Activated CD8-positive, alpha-beta T cell treated with anti-CD3 and anti-CD28 coated beads, Interleukin-2, amount 10 ng/mL, durations not matched to agents 7 days and 5 days (primary cell): ENCODE results near the gene GJB6. TPM values are rescaled to one million over a fixed set of nuclear protein-coding genes. Genes with fewer than 3 reads are reported as not detected.

ENCODE experiments used
- ATAC-seq: fragments of 150-1000 bp; cut with Tn5 transposase; one replicate; pipeline ENCODE4 v1.10.0; 2021; ENCODE audit warnings: moderate library complexity
- CTCF ChIA-PET: fragments of 350-600 bp; sonication (Branson Sonifier 250); formaldehyde crosslinking; loops from one replicate; lab custom pipeline; 2021; ENCODE audit warnings: antibody characterized with exemption; lab: Charles Lee
- POLR2A ChIA-PET: fragments of 350-600 bp; sonication (Branson Sonifier 250); formaldehyde crosslinking; loops from one replicate; lab custom pipeline; 2021; ENCODE audit warnings: antibody characterized with exemption; lab: Charles Lee
- DNase-seq: peaks from one replicate; pipeline ENCODE4 v3.0.0-alpha.2; 2020
- H3K27ac Mint-ChIP-seq: one replicate; pipeline ENCODE4 v1.8.0; 2021; ENCODE audit warnings: mild to moderate bottlenecking, mixed read lengths
- H3K27me3 Mint-ChIP-seq: one replicate; pipeline ENCODE4 v1.8.0; 2021; ENCODE audit warnings: low read depth, mixed read lengths
- H3K36me3 Mint-ChIP-seq: one replicate; pipeline ENCODE4 v1.8.0; 2021; ENCODE audit warnings: low read depth, mixed read lengths
- H3K4me1 Mint-ChIP-seq: one replicate; pipeline ENCODE4 v1.8.0; 2021; ENCODE audit warnings: low read depth, mixed read lengths
- H3K4me3 Mint-ChIP-seq: one replicate; pipeline ENCODE4 v1.8.0; 2021; ENCODE audit warnings: mild to moderate bottlenecking, mixed read lengths
- H3K9me3 Mint-ChIP-seq: one replicate; pipeline ENCODE4 v1.8.0; 2022; ENCODE audit warnings: mixed read lengths; ENCODE audit not compliant: insufficient read depth
- total RNA-seq, 2 experiments: library from RNA; stranded (reverse); gene quantifications; one replicate each; pipeline ENCODE4 v1.2.3, GENCODE V29; 2021

The GJB6 gene
- total RNA-seq, 2 experiments from 2014 or later = 1.7 to 1.9 TPM

- Mint-ChIP-seq H3K4me3 (no peak overlapping the region), H3K27ac (no peak overlapping the region), H3K27me3 (peaks cover 5% of the 10 kb centered on the region), H3K36me3 (no peaks in the 10 kb centered on the region), H3K9me3 (no peaks in the 10 kb centered on the region), H3K4me1 (no peaks in the 10 kb centered on the region)
- no peak for DNase-seq
- ChIA-PET POLR2A (no interaction called here), CTCF (interaction anchor here (1.2 kb wide), 1 partner anchor 57 kb away, joined by 6 read pairs; no protein-coding TSS in a partner anchor)
- no peak for ATAC-seq
Observed at GRCh38 chr13:20254076-20254475, 22.0 kb upstream of the GJB6 start.

- CTCF ChIA-PET = no interaction called here
- ATAC-seq (no peak), DNase-seq (no peak)
- no peaks in the 10 kb centered on the region for H3K36me3 Mint-ChIP-seq
- H3K27ac Mint-ChIP-seq = no peak overlapping the region
- H3K27me3 Mint-ChIP-seq = peaks cover 5% of the 10 kb centered on the region
- no peak overlapping the region for H3K4me3 Mint-ChIP-seq
- POLR2A ChIA-PET = no interaction called here
- no peaks in the 10 kb centered on the region for H3K4me1 Mint-ChIP-seq
- H3K9me3 Mint-ChIP-seq = no peaks in the 10 kb centered on the region
Observed at GRCh38 chr13:20249913-20250312, 17.8 kb upstream of the GJB6 start.

- Mint-ChIP-seq H3K4me3 (no peak overlapping the region), H3K27ac (no peak overlapping the region), H3K4me1 (no peaks in the 10 kb centered on the region), H3K27me3 (peaks cover 9% of the 10 kb centered on the region), H3K9me3 (no peaks in the 10 kb centered on the region), H3K36me3 (no peaks in the 10 kb centered on the region)
- CTCF ChIA-PET = no interaction called here
- DNase-seq = no peak
- POLR2A ChIA-PET = no interaction called here
- ATAC-seq = no peak
Observed at GRCh38 chr13:20247963-20248362, 15.8 kb upstream of the GJB6 start.

GRCh38 chr13:20247403-20247802 is 15.3 kb upstream of the GJB6 start:
- no peaks in the 10 kb centered on the region for H3K36me3 Mint-ChIP-seq
- peaks cover 9% of the 10 kb centered on the region for H3K27me3 Mint-ChIP-seq
- no peak overlapping the region for H3K27ac Mint-ChIP-seq
- DNase-seq (no peak), ATAC-seq (no peak)
- no peaks in the 10 kb centered on the region for H3K9me3 Mint-ChIP-seq
- no peaks in the 10 kb centered on the region for H3K4me1 Mint-ChIP-seq
- CTCF ChIA-PET = no interaction called here
- POLR2A ChIA-PET = no interaction called here
- H3K4me3 Mint-ChIP-seq = no peak overlapping the region

GRCh38 chr13:20241593-20241992 is 9.5 kb upstream of the GJB6 start:
- ATAC-seq = no peak
- H3K36me3 Mint-ChIP-seq = no peaks in the 10 kb centered on the region
- ChIA-PET CTCF (no interaction called here), POLR2A (no interaction called here)
- no peak for DNase-seq
- no peak overlapping the region for H3K4me3 Mint-ChIP-seq
- no peaks in the 10 kb centered on the region for H3K4me1 Mint-ChIP-seq
- peaks cover 19% of the 10 kb centered on the region for H3K27me3 Mint-ChIP-seq
- H3K27ac Mint-ChIP-seq = no peak overlapping the region
- H3K9me3 Mint-ChIP-seq = no peaks in the 10 kb centered on the region

- DNase-seq (no peak), ATAC-seq (no peak)
- H3K4me3 Mint-ChIP-seq = no peak overlapping the region
- peaks cover 22% of the 10 kb centered on the region for H3K27me3 Mint-ChIP-seq
- H3K36me3 Mint-ChIP-seq = no peaks in the 10 kb centered on the region
- CTCF ChIA-PET = no interaction called here
- H3K27ac Mint-ChIP-seq = no peak overlapping the region
- POLR2A ChIA-PET = no interaction called here
- H3K9me3 Mint-ChIP-seq = no peaks in the 10 kb centered on the region
- no peaks in the 10 kb centered on the region for H3K4me1 Mint-ChIP-seq
Observed at GRCh38 chr13:20239748-20240147, 7.6 kb upstream of the GJB6 start.

- no peak overlapping the region for H3K27ac Mint-ChIP-seq
Observed at GRCh38 chr13:20232556-20233277, 598 bp upstream of the GJB6 start.

GRCh38 chr13:20230913-20231838 is 943 bp downstream of the GJB6 start:
- CTCF ChIA-PET = interaction anchor here (1.1 to 1.5 kb wide), 2 partner anchors 14 to 35 kb away, joined by 4 to 7 read pairs; no protein-coding TSS in a partner anchor
- Mint-ChIP-seq H3K27me3 (peaks cover 38% of the 10 kb centered on the region), H3K27ac (peak overlapping the region; percentile 81), H3K9me3 (no peaks in the 10 kb centered on the region), H3K4me1 (peaks cover 16% of the 10 kb centered on the region), H3K4me3 (peak overlapping the region; percentile 80), H3K36me3 (peaks cover 2% of the 10 kb centered on the region)
- POLR2A ChIA-PET = no interaction called here
- ATAC-seq (peak; percentile 48), DNase-seq (peak; percentile 53)

More at GRCh38 chr13:20232556-20233277, 598 bp upstream of the GJB6 start:
- Mint-ChIP-seq H3K4me1 (peaks cover 16% of the 10 kb centered on the region), H3K4me3 (peak overlapping the region; percentile 5), H3K9me3 (no peaks in the 10 kb centered on the region), H3K27me3 (peaks cover 41% of the 10 kb centered on the region), H3K36me3 (peaks cover 2% of the 10 kb centered on the region)
- ChIA-PET CTCF (no interaction called here), POLR2A (no interaction called here)
- DNase-seq (no peak), ATAC-seq (peak; percentile 40)

- peaks cover 23% of the 10 kb centered on the region for H3K27me3 Mint-ChIP-seq
- DNase-seq = no peak
- H3K4me1 Mint-ChIP-seq = peaks cover 16% of the 10 kb centered on the region
- no peak overlapping the region for H3K27ac Mint-ChIP-seq
- no peak overlapping the region for H3K4me3 Mint-ChIP-seq
- peaks cover 2% of the 10 kb centered on the region for H3K36me3 Mint-ChIP-seq
- ChIA-PET CTCF (interaction anchor here (3.1 kb wide), 1 partner anchor 31 kb away, joined by 14 read pairs; no protein-coding TSS in a partner anchor), POLR2A (no interaction called here)
- H3K9me3 Mint-ChIP-seq = no peaks in the 10 kb centered on the region
- no peak for ATAC-seq
Observed at GRCh38 chr13:20227730-20228129, 4.4 kb downstream of the GJB6 start.

GRCh38 chr13:20227288-20227687 is 4.8 kb downstream of the GJB6 start:
- no peak for ATAC-seq
- Mint-ChIP-seq H3K27me3 (peaks cover 22% of the 10 kb centered on the region), H3K9me3 (no peaks in the 10 kb centered on the region), H3K4me3 (no peak overlapping the region), H3K4me1 (peaks cover 16% of the 10 kb centered on the region), H3K27ac (no peak overlapping the region), H3K36me3 (peaks cover 2% of the 10 kb centered on the region)
- CTCF ChIA-PET = interaction anchor here (3.1 kb wide), 1 partner anchor 30 kb away, joined by 14 read pairs; no protein-coding TSS in a partner anchor
- DNase-seq = no peak
- POLR2A ChIA-PET = no interaction called here

- ChIA-PET CTCF (interaction anchor here (1.2 kb wide), 1 partner anchor 25 kb away, joined by 3 read pairs; no protein-coding TSS in a partner anchor), POLR2A (no interaction called here)
- Mint-ChIP-seq H3K27me3 (peaks cover 7% of the 10 kb centered on the region), H3K4me3 (no peak overlapping the region), H3K9me3 (no peaks in the 10 kb centered on the region), H3K4me1 (peaks cover 18% of the 10 kb centered on the region), H3K36me3 (no peaks in the 10 kb centered on the region), H3K27ac (no peak overlapping the region)
- ATAC-seq = no peak
- DNase-seq = no peak
Observed at GRCh38 chr13:20222553-20222952, 9.6 kb downstream of the GJB6 start.

GRCh38 chr13:20221772-20222171 is 10.3 kb downstream of the GJB6 start:
- H3K4me1 Mint-ChIP-seq = peaks cover 18% of the 10 kb centered on the region
- no peak overlapping the region for H3K4me3 Mint-ChIP-seq
- no peak for ATAC-seq
- no peak overlapping the region for H3K27ac Mint-ChIP-seq
- ChIA-PET CTCF (no interaction called here), POLR2A (no interaction called here)
- no peaks in the 10 kb centered on the region for H3K36me3 Mint-ChIP-seq
- no peak for DNase-seq
- no peaks in the 10 kb centered on the region for H3K9me3 Mint-ChIP-seq
- H3K27me3 Mint-ChIP-seq = peaks cover 12% of the 10 kb centered on the region
